Thyroid gland (tissue), 4 donors: ENCODE data around the gene STYXL1. TPM values are rescaled to one million over a fixed set of nuclear protein-coding genes. Genes with fewer than 3 reads are reported as not detected.

Experiments
- DNase-seq, 2 donors: peaks; one replicate each; pipeline ENCODE4 v3.0.0-alpha.2; 2019
- H3K27ac ChIP-seq, 3 donors: fragments of 200-600 bp; sonication (generic); 1 replicate in 2 of 3; 2 replicates in 1 of 3; pipeline ENCODE4 v1.5.1; 2016 to 2019; ENCODE audit warnings: mild to moderate bottlenecking in 1 of 3, moderate library complexity in 1 of 3
- H3K27me3 ChIP-seq: fragments of 200-600 bp; sonication (generic); one replicate; pipeline ENCODE4 v1.5.1; 2019
- H3K36me3 ChIP-seq, 2 donors: fragments of 200-600 bp; sonication (generic); one replicate each; pipeline ENCODE4 v1.5.1; 2016 to 2019
- H3K4me1 ChIP-seq, 2 donors: fragments of 200-600 bp; sonication (generic); one replicate each; pipeline ENCODE4 v1.5.1; 2017 to 2019
- H3K4me3 ChIP-seq, 3 donors: fragments of 200-600 bp; sonication (generic); replicated peaks in 1 of 3; 1 replicate in 2 of 3; 2 replicates in 1 of 3; pipeline ENCODE4 v1.5.1; 2016; ENCODE audit warnings: mild to moderate bottlenecking in 1 of 3
- H3K9me3 ChIP-seq: fragments of 200-600 bp; sonication (generic); one replicate; pipeline ENCODE4 v1.5.1; 2017
- CTCF ChIP-seq, 6 experiments: fragments of 200-600 bp in 3 of 6; fragments of 450-650 bp in 3 of 6; sonication (generic) in 3 of 6; IDR thresholded peaks; one replicate each; pipeline ENCODE4 v1.5.1; 2016 to 2019; ENCODE audit warnings: antibody characterized with exemption in 6 of 6, mild to moderate bottlenecking in 2 of 6, inconsistent platforms in 1 of 6, moderate library complexity in 1 of 6
- POLR2A ChIP-seq, 2 donors: fragments of 450-650 bp; IDR thresholded peaks; one replicate each; pipeline ENCODE4 v1.6.1; 2017; ENCODE audit warnings: antibody characterized with exemption in 2 of 2, mild to moderate bottlenecking in 2 of 2, moderate library complexity in 1 of 2
- WGBS, 2 donors: methylation state at CpG; one replicate each; pipeline ENCODE4 v1.1.5; 2017; 5-methylcytosine and 5-hydroxymethylcytosine counted together
- intact Hi-C: fragments of 100-400 bp; cut with DNase I; formaldehyde crosslinking; loops from one replicate; pipeline ENCODE4 v1.15.1; 2023
- total RNA-seq, 4 donors: library from RNA; depleted of rRNA; stranded (reverse); fragments of >200 nt; gene quantifications; one replicate each; pipeline ENCODE4 v1.2.3, GENCODE V29; 2016

STYXL1 gene
- total RNA-seq, 4 donors from 2014 or later = 14.5 to 53.7 (median 29.1) TPM

- peak in 1 of 2 donors; percentile 18 for TF ChIP-seq POLR2A (IDR thresholded peaks at IDR 0.05)
- TF ChIP-seq CTCF (IDR thresholded peaks at IDR 0.05) = peak in 4 of 6 experiments; percentile 51 to 71 (median 68)
- peaks cover 24 to 28% of the 10 kb centered on the region in 2 donors for H3K36me3 ChIP-seq
- peak; percentile 94 to 96 for DNase-seq
- peak overlapping the region; percentile 67 to 76 (median 68) for H3K27ac ChIP-seq
- peaks cover 5 to 13% of the 10 kb centered on the region in 2 donors for H3K4me1 ChIP-seq
- H3K9me3 ChIP-seq = no peaks in the 10 kb centered on the region
- H3K27me3 ChIP-seq = no peaks in the 10 kb centered on the region
- intact Hi-C loops = loop anchor here (10.0 kb wide), 1 partner anchor 66 kb away; no protein-coding TSS in a partner anchor
- whole genome bisulfite sequencing, 2 donors = 14 to 25% methylated on average over 8 of the region's 8 CpGs
- H3K4me3 ChIP-seq = no peak overlapping the region
These were observed 21.4 kb upstream of the STYXL1 start for GRCh38 chr7:76069238-76069638.

DNA sequence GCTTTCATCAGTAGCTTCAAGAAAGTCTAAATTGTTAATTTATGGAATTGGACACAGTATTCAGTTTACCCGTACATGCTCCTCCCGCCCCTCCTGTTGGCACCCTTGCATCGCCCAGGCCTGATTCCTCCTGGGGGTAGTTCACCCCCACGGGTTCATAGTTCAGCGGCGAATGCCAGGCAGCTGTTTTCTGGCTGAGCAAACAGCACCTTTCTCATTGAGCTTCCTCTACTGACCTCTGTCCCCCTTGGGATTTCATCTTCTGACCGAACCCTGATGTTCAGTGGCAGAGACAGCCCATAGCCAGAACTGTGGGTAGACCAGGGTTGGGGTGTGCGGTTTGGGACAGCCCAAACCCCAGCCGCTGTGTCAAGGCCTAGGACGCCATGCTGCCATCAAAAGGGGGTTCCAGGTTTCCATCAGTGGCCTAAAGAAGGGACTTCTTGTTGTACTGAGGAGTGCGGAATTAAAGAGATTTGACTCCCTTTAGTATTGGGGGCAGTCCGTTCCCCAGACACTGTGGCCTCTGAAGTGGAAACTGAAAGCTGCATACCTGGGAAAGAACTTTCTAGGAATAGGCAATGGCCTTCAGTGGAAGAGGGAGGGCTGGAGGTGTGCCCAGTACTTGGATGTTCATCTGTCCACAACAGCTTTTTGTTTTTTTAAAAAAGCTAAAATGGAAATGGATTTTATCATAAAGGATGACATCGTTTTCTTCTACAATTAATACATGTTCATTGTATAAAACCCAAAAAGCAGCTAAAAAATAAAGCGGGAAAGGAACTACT, 19.1 kb upstream of the STYXL1 start:
- intact Hi-C loops = loop anchor here (10.0 kb wide), 1 partner anchor 68 kb away; no protein-coding TSS in a partner anchor
- 92% methylated on average over 10 to 14 of the region's 14 CpGs for WGBS, 2 donors
- Histone ChIP-seq H3K36me3 (peaks cover 43 to 45% of the 10 kb centered on the region in 2 donors), H3K9me3 (no peaks in the 10 kb centered on the region), H3K27me3 (no peaks in the 10 kb centered on the region), H3K4me1 (peaks cover 5 to 16% of the 10 kb centered on the region in 2 donors), H3K27ac (no peak overlapping the region), H3K4me3 (no peak overlapping the region)
- TF ChIP-seq POLR2A (IDR thresholded peaks at IDR 0.05) (no peak), CTCF (IDR thresholded peaks at IDR 0.05) (no peak)
- DNase-seq = peak; percentile 35 to 45

GRCh38 chr7:76065016-76065612, 17.3 kb upstream of the STYXL1 start:
- peaks cover 57% of the 10 kb centered on the region in 2 donors for H3K36me3 ChIP-seq
- no peak overlapping the region for H3K4me3 ChIP-seq
- H3K27ac ChIP-seq = no peak overlapping the region
- no peaks in the 10 kb centered on the region for H3K9me3 ChIP-seq
- 91 to 93% methylated on average over 14 of the region's 14 CpGs for WGBS, 2 donors
- H3K27me3 ChIP-seq = no peaks in the 10 kb centered on the region
- H3K4me1 ChIP-seq = peaks cover 8 to 25% of the 10 kb centered on the region in 2 donors
- intact Hi-C loops = loop anchor here (10.0 kb wide), 1 partner anchor 70 kb away; no protein-coding TSS in a partner anchor
- TF ChIP-seq POLR2A (IDR thresholded peaks at IDR 0.05) (no peak), CTCF (IDR thresholded peaks at IDR 0.05) (no peak)
- DNase-seq = no peak

DNA sequence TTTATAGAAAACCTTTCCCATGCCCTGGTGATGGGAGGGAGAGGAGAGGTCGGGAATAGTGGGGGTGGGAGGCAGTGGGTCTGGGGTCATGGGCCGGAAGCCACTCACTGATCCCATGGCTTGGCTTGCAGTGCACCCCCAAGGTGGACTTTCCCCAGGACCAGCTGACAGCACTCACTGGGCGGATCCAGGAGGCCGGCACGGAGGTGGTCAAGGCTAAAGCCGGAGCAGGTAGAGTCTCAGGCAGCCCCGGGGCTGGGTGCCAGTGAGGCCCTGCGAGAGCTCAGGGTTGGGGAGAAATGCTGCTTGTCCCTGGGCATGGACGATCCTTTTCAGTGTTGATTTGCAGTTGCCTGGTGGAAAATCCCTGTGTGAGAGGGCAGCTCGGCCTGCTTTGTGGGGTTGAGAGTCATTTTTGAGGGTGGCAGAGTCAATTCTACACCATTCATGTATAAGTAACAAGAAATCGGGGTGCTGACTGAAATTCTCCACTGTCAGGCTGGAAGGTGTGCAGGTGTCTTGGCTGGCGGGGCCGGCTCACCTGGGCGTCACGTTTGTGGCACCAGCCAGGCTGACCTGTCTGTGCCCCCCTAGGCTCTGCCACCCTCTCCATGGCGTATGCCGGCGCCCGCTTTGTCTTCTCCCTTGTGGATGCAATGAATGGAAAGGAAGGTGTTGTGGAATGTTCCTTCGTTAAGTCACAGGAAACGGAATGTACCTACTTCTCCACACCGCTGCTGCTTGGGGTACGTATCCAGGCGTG, 16.6 kb upstream of the STYXL1 start:
- Histone ChIP-seq H3K36me3 (peaks cover 64% of the 10 kb centered on the region in 2 donors), H3K27ac (no peak overlapping the region), H3K27me3 (no peaks in the 10 kb centered on the region), H3K4me3 (no peak overlapping the region), H3K4me1 (peaks cover 4 to 20% of the 10 kb centered on the region in 2 donors), H3K9me3 (no peaks in the 10 kb centered on the region)
- WGBS, 2 donors = 96 to 97% methylated on average over 24 of the region's 24 CpGs
- intact Hi-C loops = loop anchor here (10.0 kb wide), 1 partner anchor 70 kb away; no protein-coding TSS in a partner anchor
- no peak for TF ChIP-seq CTCF (IDR thresholded peaks at IDR 0.05)
- TF ChIP-seq POLR2A (IDR thresholded peaks at IDR 0.05) = no peak
- DNase-seq = no peak
